GM18517 (cell line): ENCODE results near the gene FRZB.
"Not testable (repeated sequence)": the region's sequence is repeated elsewhere in the genome, so short reads cannot be mapped to it uniquely, and the experiment has no call there.

Experiments
- ATAC-seq: cut with Tn5 transposase; IDR thresholded peaks from one replicate; pipeline ENCODE4 v1.9.1; 2021; ENCODE audit warnings: mild to moderate bottlenecking, moderate library complexity; ENCODE audit not compliant: unreplicated experiment

The FRZB gene

GRCh38 chr2:182866461-182867406, at the start of gene FRZB:
Gene FRZB, minus strand, starts transcription at chr2:182866637. Its CDS starts 85 bp downstream, at chr2:182866552.
- ATAC-seq, result no peak

GRCh38 chr2:182915369-182916326, 49.2 kb upstream of the FRZB start:
- no peak for ATAC-seq

GRCh38 chr2:182914852-182915251, 48.4 kb upstream of the FRZB start:
- ATAC-seq, result no peak

- no peak for ATAC-seq
These were observed 46.6 kb upstream of the FRZB start for GRCh38 chr2:182913064-182913463.

GRCh38 chr2:182912518-182912915, 46.1 kb upstream of the FRZB start:
- ATAC-seq, result no peak

- ATAC-seq, result no peak
These were observed 45.5 kb upstream of the FRZB start for GRCh38 chr2:182911813-182912517.

GRCh38 chr2:182910965-182911364, 44.5 kb upstream of the FRZB start:
- ATAC-seq, result no peak

- no peak for ATAC-seq
These were observed 40.8 kb upstream of the FRZB start for GRCh38 chr2:182907081-182907830.

- ATAC-seq, result no peak
These were observed 40.0 kb upstream of the FRZB start for GRCh38 chr2:182906454-182906853.

GRCh38 chr2:182904844-182905243, 38.4 kb upstream of the FRZB start:
- no peak for ATAC-seq

GRCh38 chr2:182903566-182903965, 37.1 kb upstream of the FRZB start:
- ATAC-seq, result no peak

- no peak for ATAC-seq
These were observed 35.3 kb upstream of the FRZB start for GRCh38 chr2:182901748-182902147.

- no peak for ATAC-seq
These were observed 32.3 kb upstream of the FRZB start for GRCh38 chr2:182898718-182899117.

- ATAC-seq, result no peak
These were observed 30.7 kb upstream of the FRZB start for GRCh38 chr2:182897137-182897536.

- no peak for ATAC-seq
These were observed 29.4 kb upstream of the FRZB start for GRCh38 chr2:182895798-182896197.

- no peak for ATAC-seq
These were observed 28.7 kb upstream of the FRZB start for GRCh38 chr2:182895169-182895568.

- no peak for ATAC-seq
These were observed 27.7 kb upstream of the FRZB start for GRCh38 chr2:182894174-182894573.

GRCh38 chr2:182893666-182894065, 27.2 kb upstream of the FRZB start:
- ATAC-seq, result no peak

GRCh38 chr2:182893035-182893434, 26.6 kb upstream of the FRZB start:
- not testable (repeated sequence) for ATAC-seq

- no peak for ATAC-seq
These were observed 25.2 kb upstream of the FRZB start for GRCh38 chr2:182891611-182892010.
